Upper lobe of right lung (tissue), 1 donor: ENCODE data around the gene NFKB2. TPM values are rescaled to one million over a fixed set of nuclear protein-coding genes. Genes with fewer than 3 reads are reported as not detected.

Source experiments
- ATAC-seq: fragments of 200-7000 bp; cut with Tn5 transposase; one replicate; pipeline ENCODE4 v1.9.1; 2020; ENCODE audit warnings: mild to moderate bottlenecking, moderate library complexity
- DNase-seq: peaks from one replicate; pipeline ENCODE4 v3.0.0-alpha.2; 2020
- H3K27ac ChIP-seq: fragments of 200-600 bp; one replicate; pipeline ENCODE4 v1.8.0; 2022
- H3K27me3 ChIP-seq: fragments of 200-600 bp; one replicate; pipeline ENCODE4 v1.8.0; 2022; ENCODE audit warnings: mild to moderate bottlenecking
- H3K36me3 ChIP-seq: fragments of 200-600 bp; one replicate; pipeline ENCODE4 v1.8.0; 2022
- H3K4me1 ChIP-seq: fragments of 200-600 bp; one replicate; pipeline ENCODE4 v1.8.0; 2022
- H3K4me3 ChIP-seq: fragments of 200-600 bp; one replicate; pipeline ENCODE4 v1.8.0; 2022; ENCODE audit warnings: mild to moderate bottlenecking
- H3K9me3 ChIP-seq: fragments of 200-600 bp; one replicate; pipeline ENCODE4 v1.8.0; 2022
- intact Hi-C: fragments of 100-400 bp; cut with DNase I; formaldehyde crosslinking; loops from one replicate; pipeline ENCODE4 v1.11.0; 2022
- total RNA-seq: library from RNA; stranded (reverse); fragmentation: NEBNext Ultra II Directional; extraction: Animal tissue kit (Norgen Biotek cat#: 25700); gene quantifications from one replicate; pipeline ENCODE4 v1.2.1, GENCODE V29; 2021
- TF ChIP-seq, protein P1 (sequence below): fragments of 200-600 bp; IDR thresholded peaks from one replicate; pipeline ENCODE4 v1.8.0; 2022; ENCODE audit warnings: antibody characterized with exemption
- donor health status: DM: no; HTN: yes; CAD: no; lungs with severe emphysema.

Gene NFKB2
- total RNA-seq, 1 donor from 2014 or later = 36.8 TPM

DNA sequence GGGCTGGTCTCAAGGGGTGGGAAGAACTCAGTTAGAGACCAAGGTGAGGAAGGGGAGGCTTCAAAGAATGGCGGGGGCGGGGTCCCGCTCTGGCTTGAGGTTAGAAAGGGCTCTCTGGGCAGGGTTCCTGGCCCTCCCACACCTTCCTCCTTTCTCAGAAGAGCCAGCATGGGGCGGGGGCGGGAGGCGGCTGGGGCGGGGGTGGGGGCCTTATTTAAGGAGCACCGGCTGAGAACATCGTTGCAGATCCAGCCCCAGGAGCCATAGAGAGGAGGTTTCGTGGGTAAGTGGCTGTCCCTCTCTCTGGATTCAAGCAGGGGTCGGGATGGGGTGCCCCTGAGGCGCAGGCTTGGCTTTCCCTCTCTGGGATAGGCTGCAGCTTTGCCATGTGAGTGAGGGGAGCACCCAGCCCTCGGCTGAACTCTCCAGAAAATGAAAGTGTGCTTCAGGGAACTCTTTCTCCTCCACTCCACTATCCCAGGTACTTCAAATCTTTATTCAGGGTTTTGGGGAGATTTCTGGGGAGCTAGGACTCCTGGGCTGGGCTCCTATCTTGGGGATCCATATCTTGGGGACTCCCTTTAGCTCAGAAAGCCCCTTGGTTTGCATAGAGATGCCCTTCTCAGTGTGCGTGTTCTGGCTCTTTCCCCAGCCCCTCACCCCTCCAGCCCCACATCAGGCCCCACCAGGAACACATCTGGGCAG lies 40.2 kb downstream of the NFKB2 start:
- H3K27me3 ChIP-seq = no peaks in the 10 kb centered on the region
- H3K36me3 ChIP-seq = no peaks in the 10 kb centered on the region
- peak; percentile 47 for ATAC-seq
- H3K4me1 ChIP-seq = peaks cover 26% of the 10 kb centered on the region
- peak overlapping the region; percentile 52 for H3K4me3 ChIP-seq
- TF ChIP-seq, protein P1, sequence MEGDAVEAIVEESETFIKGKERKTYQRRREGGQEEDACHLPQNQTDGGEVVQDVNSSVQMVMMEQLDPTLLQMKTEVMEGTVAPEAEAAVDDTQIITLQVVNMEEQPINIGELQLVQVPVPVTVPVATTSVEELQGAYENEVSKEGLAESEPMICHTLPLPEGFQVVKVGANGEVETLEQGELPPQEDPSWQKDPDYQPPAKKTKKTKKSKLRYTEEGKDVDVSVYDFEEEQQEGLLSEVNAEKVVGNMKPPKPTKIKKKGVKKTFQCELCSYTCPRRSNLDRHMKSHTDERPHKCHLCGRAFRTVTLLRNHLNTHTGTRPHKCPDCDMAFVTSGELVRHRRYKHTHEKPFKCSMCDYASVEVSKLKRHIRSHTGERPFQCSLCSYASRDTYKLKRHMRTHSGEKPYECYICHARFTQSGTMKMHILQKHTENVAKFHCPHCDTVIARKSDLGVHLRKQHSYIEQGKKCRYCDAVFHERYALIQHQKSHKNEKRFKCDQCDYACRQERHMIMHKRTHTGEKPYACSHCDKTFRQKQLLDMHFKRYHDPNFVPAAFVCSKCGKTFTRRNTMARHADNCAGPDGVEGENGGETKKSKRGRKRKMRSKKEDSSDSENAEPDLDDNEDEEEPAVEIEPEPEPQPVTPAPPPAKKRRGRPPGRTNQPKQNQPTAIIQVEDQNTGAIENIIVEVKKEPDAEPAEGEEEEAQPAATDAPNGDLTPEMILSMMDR = no peak
- H3K9me3 ChIP-seq = no peaks in the 10 kb centered on the region
- peak overlapping the region; percentile 79 for H3K27ac ChIP-seq
- intact Hi-C loops = no loop called here
- DNase-seq = peak; percentile 85

DNA sequence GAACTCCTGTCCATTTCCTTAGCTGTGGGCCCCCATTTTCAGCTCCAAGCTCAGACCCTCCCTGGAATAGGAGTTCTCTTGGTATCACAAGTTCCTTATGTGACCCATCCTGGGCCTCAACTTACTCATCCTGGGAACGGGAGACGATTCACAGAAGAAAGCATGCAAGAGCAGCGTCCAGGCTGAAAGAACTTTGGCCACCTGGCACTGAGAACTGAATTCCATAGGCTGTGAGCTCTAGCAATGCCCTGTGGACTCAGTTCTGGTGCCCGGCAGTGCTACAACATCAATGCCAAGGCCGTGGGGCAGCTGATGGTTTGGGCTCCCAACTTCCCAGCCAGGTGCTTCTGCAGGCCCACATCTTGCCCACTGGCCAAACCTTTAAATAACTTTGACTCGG lies 40.8 kb downstream of the NFKB2 start:
- no peaks in the 10 kb centered on the region for H3K9me3 ChIP-seq
- TF ChIP-seq, protein P1 = no peak
- H3K27me3 ChIP-seq = no peaks in the 10 kb centered on the region
- intact Hi-C loops = no loop called here
- H3K4me1 ChIP-seq = peaks cover 26% of the 10 kb centered on the region
- DNase-seq (no peak), ATAC-seq (no peak)
- no peaks in the 10 kb centered on the region for H3K36me3 ChIP-seq
- peak overlapping the region; percentile 79 for H3K27ac ChIP-seq
- H3K4me3 ChIP-seq = peak overlapping the region; percentile 52

DNA sequence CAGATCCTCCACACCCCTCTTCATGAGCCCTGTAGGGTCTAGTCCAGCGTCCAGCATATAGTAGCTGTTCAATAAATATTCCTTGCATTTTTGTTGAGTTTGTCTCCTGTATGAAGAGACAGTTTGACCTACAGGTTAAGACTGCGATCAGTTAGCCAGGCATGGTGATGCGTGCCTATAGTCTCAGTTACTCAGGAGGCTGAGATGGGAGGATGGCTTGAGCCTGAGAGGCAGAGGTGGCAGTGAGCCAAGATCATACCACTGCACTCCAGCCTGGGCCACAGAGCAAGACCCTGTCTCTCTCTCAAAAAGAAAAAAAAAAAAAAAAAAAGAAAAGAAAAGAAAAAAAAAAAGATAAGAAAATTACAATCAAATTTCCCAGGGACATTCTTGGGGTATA lies 42.0 kb downstream of the NFKB2 start:
- intact Hi-C loops = no loop called here
- ATAC-seq (no peak), DNase-seq (no peak)
- Histone ChIP-seq H3K4me3 (peak overlapping the region; percentile 52), H3K9me3 (no peaks in the 10 kb centered on the region), H3K27ac (no peak overlapping the region), H3K4me1 (peaks cover 20% of the 10 kb centered on the region), H3K27me3 (no peaks in the 10 kb centered on the region), H3K36me3 (no peaks in the 10 kb centered on the region)
- TF ChIP-seq, protein P1 = no peak

DNA sequence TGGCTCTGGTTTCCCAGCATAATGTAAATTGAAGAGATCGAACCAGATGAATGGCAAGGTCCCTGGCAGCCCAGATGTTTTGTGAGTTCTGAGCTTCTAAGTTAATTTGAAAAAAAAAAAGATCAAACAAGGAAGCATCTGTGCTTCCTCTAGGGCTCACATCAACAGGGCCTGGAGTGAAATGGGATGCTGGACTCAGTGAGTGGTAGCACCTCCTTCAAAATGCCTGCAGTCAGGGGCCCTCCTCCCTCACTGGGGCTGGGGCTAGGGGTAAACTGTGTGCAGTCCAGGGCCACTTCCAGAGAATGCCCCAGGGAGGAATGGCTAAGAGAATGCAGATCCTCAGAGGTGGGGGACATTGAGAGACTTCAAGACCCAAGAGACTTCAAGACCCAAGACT lies 42.9 kb downstream of the NFKB2 start:
- H3K4me3 ChIP-seq = no peak overlapping the region
- TF ChIP-seq, protein P1 = no peak
- no peaks in the 10 kb centered on the region for H3K27me3 ChIP-seq
- peaks cover 19% of the 10 kb centered on the region for H3K4me1 ChIP-seq
- no peaks in the 10 kb centered on the region for H3K9me3 ChIP-seq
- no peak overlapping the region for H3K27ac ChIP-seq
- ATAC-seq = no peak
- no peak for DNase-seq
- no peaks in the 10 kb centered on the region for H3K36me3 ChIP-seq
- intact Hi-C loops = no loop called here

DNA sequence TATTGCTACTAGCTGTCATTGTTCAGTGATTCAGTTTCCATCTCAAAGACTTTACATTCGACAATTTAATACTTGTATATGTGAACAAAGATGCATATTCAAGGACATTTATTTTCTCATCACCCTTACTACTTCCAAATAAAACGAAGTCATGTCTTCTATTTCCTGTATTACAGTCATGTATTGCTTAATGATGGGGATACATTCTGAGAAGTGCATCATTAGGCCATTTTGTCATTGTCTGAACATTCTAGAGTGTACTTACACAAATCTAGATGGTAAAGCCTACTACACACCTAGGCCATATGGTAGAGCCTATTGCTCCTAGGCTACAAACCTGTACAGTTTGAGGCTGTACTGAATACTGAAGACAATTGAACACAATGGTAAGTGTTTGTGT lies 49.3 kb downstream of the NFKB2 start:
- Histone ChIP-seq H3K9me3 (no peaks in the 10 kb centered on the region), H3K27ac (no peak overlapping the region), H3K4me3 (no peak overlapping the region), H3K4me1 (no peaks in the 10 kb centered on the region), H3K27me3 (no peaks in the 10 kb centered on the region), H3K36me3 (no peaks in the 10 kb centered on the region)
- intact Hi-C loops = no loop called here
- DNase-seq (no peak), ATAC-seq (no peak)
- TF ChIP-seq, protein P1 = no peak
